Activated CD8-positive, alpha-beta T cell treated with anti-CD3 and anti-CD28 coated beads, Interleukin-2, amount 10 ng/mL, durations not matched to agents 7 days and 5 days (primary cell): ENCODE results near the gene MBD6. TPM values are rescaled to one million over a fixed set of nuclear protein-coding genes. Genes with fewer than 3 reads are reported as not detected.
"Not testable (repeated sequence)": the region's sequence is repeated elsewhere in the genome, so short reads cannot be mapped to it uniquely, and the experiment has no call there.

ENCODE experiments used
- ATAC-seq: fragments of 150-1000 bp; cut with Tn5 transposase; one replicate; pipeline ENCODE4 v1.10.0; 2021; ENCODE audit warnings: moderate library complexity
- CTCF ChIA-PET: fragments of 350-600 bp; sonication (Branson Sonifier 250); formaldehyde crosslinking; loops from one replicate; lab custom pipeline; 2021; ENCODE audit warnings: antibody characterized with exemption; lab: Charles Lee
- POLR2A ChIA-PET: fragments of 350-600 bp; sonication (Branson Sonifier 250); formaldehyde crosslinking; loops from one replicate; lab custom pipeline; 2021; ENCODE audit warnings: antibody characterized with exemption; lab: Charles Lee
- DNase-seq: peaks from one replicate; pipeline ENCODE4 v3.0.0-alpha.2; 2020
- H3K27ac Mint-ChIP-seq: one replicate; pipeline ENCODE4 v1.8.0; 2021; ENCODE audit warnings: mild to moderate bottlenecking, mixed read lengths
- H3K27me3 Mint-ChIP-seq: one replicate; pipeline ENCODE4 v1.8.0; 2021; ENCODE audit warnings: low read depth, mixed read lengths
- H3K36me3 Mint-ChIP-seq: one replicate; pipeline ENCODE4 v1.8.0; 2021; ENCODE audit warnings: low read depth, mixed read lengths
- H3K4me1 Mint-ChIP-seq: one replicate; pipeline ENCODE4 v1.8.0; 2021; ENCODE audit warnings: low read depth, mixed read lengths
- H3K4me3 Mint-ChIP-seq: one replicate; pipeline ENCODE4 v1.8.0; 2021; ENCODE audit warnings: mild to moderate bottlenecking, mixed read lengths
- H3K9me3 Mint-ChIP-seq: one replicate; pipeline ENCODE4 v1.8.0; 2022; ENCODE audit warnings: mixed read lengths; ENCODE audit not compliant: insufficient read depth
- total RNA-seq, 2 experiments: library from RNA; stranded (reverse); gene quantifications; one replicate each; pipeline ENCODE4 v1.2.3, GENCODE V29; 2021

Gene MBD6
- total RNA-seq, 2 experiments from 2014 or later, result 68.4 to 71.4 TPM

- Mint-ChIP-seq H3K27me3 (peaks cover 15% of the 10 kb centered on the region), H3K27ac (no peak overlapping the region), H3K9me3 (no peaks in the 10 kb centered on the region), H3K36me3 (no peaks in the 10 kb centered on the region), H3K4me3 (no peak overlapping the region), H3K4me1 (peaks cover 25% of the 10 kb centered on the region)
- ATAC-seq (no peak), DNase-seq (no peak)
- ChIA-PET CTCF (interaction anchor here (2.7 kb wide), 1 partner anchor 68 kb away, joined by 7 read pairs; no protein-coding TSS in a partner anchor), POLR2A (no interaction called here)
These were observed 29.1 kb downstream of the MBD6 start for GRCh38 chr12:57551637-57552305.

GRCh38 chr12:57552306-57552651 is 29.7 kb downstream of the MBD6 start:
- H3K27me3 Mint-ChIP-seq, result peaks cover 15% of the 10 kb centered on the region
- ChIA-PET POLR2A (no interaction called here), CTCF (interaction anchor here (1.7 to 2.7 kb wide), 2 partner anchors 68 to 96 kb away, joined by 3 to 7 read pairs; no protein-coding TSS in a partner anchor)
- H3K9me3 Mint-ChIP-seq, result no peaks in the 10 kb centered on the region
- no peak overlapping the region for H3K27ac Mint-ChIP-seq
- peaks cover 22% of the 10 kb centered on the region for H3K4me1 Mint-ChIP-seq
- no peaks in the 10 kb centered on the region for H3K36me3 Mint-ChIP-seq
- ATAC-seq (no peak), DNase-seq (no peak)
- H3K4me3 Mint-ChIP-seq, result no peak overlapping the region

GRCh38 chr12:57552835-57553313 is 30.2 kb downstream of the MBD6 start:
- no peak for ATAC-seq
- Mint-ChIP-seq H3K4me3 (no peak overlapping the region), H3K36me3 (no peaks in the 10 kb centered on the region), H3K27ac (no peak overlapping the region), H3K27me3 (peaks cover 15% of the 10 kb centered on the region), H3K9me3 (no peaks in the 10 kb centered on the region), H3K4me1 (peaks cover 18% of the 10 kb centered on the region)
- ChIA-PET POLR2A (interaction anchor here (0.8 kb wide), 1 partner anchor 26 kb away, joined by 3 read pairs; no protein-coding TSS in a partner anchor), CTCF (interaction anchor here (1.7 to 2.7 kb wide), 3 partner anchors 30 to 97 kb away, joined by 3 to 10 read pairs (median 7); no protein-coding TSS in a partner anchor)
- DNase-seq, result no peak

- peaks cover 17% of the 10 kb centered on the region for H3K4me1 Mint-ChIP-seq
- H3K36me3 Mint-ChIP-seq, result no peaks in the 10 kb centered on the region
- no peak overlapping the region for H3K27ac Mint-ChIP-seq
- ChIA-PET POLR2A (interaction anchor here (0.8 kb wide), 1 partner anchor 27 kb away, joined by 3 read pairs; no protein-coding TSS in a partner anchor), CTCF (interaction anchor here (1.7 to 2.7 kb wide), 3 partner anchors 30 to 98 kb away, joined by 3 to 10 read pairs (median 7); no protein-coding TSS in a partner anchor)
- ATAC-seq, result no peak
- peaks cover 14% of the 10 kb centered on the region for H3K27me3 Mint-ChIP-seq
- no peaks in the 10 kb centered on the region for H3K9me3 Mint-ChIP-seq
- no peak overlapping the region for H3K4me3 Mint-ChIP-seq
- DNase-seq, result no peak
These were observed 30.9 kb downstream of the MBD6 start for GRCh38 chr12:57553343-57554202.

- Mint-ChIP-seq H3K4me1 (peaks cover 12% of the 10 kb centered on the region), H3K27ac (no peak overlapping the region), H3K27me3 (peaks cover 6% of the 10 kb centered on the region), H3K9me3 (no peaks in the 10 kb centered on the region), H3K36me3 (no peaks in the 10 kb centered on the region), H3K4me3 (no peak overlapping the region)
- ChIA-PET POLR2A (no interaction called here), CTCF (interaction anchor here (0.7 to 2.1 kb wide), 2 partner anchors 29 to 51 kb away, joined by 3 to 10 read pairs; no protein-coding TSS in a partner anchor)
- ATAC-seq (no peak), DNase-seq (no peak)
These were observed 31.8 kb downstream of the MBD6 start for GRCh38 chr12:57554453-57554852.

GRCh38 chr12:57554897-57555296 is 32.3 kb downstream of the MBD6 start:
- H3K4me3 Mint-ChIP-seq, result no peak overlapping the region
- H3K36me3 Mint-ChIP-seq, result no peaks in the 10 kb centered on the region
- ATAC-seq (no peak), DNase-seq (no peak)
- no peak overlapping the region for H3K27ac Mint-ChIP-seq
- peaks cover 13% of the 10 kb centered on the region for H3K4me1 Mint-ChIP-seq
- no peaks in the 10 kb centered on the region for H3K9me3 Mint-ChIP-seq
- H3K27me3 Mint-ChIP-seq, result peaks cover 6% of the 10 kb centered on the region
- ChIA-PET POLR2A (no interaction called here), CTCF (interaction anchor here (0.7 to 2.1 kb wide), 3 partner anchors 28 to 99 kb away, joined by 3 to 10 read pairs (median 3); no protein-coding TSS in a partner anchor)

GRCh38 chr12:57558864-57559263 is 36.2 kb downstream of the MBD6 start:
- Mint-ChIP-seq H3K4me1 (peaks cover 8% of the 10 kb centered on the region), H3K36me3 (no peaks in the 10 kb centered on the region), H3K4me3 (no peak overlapping the region), H3K9me3 (no peaks in the 10 kb centered on the region), H3K27ac (no peak overlapping the region), H3K27me3 (peaks cover 9% of the 10 kb centered on the region)
- ChIA-PET POLR2A (no interaction called here), CTCF (no interaction called here)
- ATAC-seq (no peak), DNase-seq (no peak)

- Mint-ChIP-seq H3K36me3 (no peaks in the 10 kb centered on the region), H3K27ac (no peak overlapping the region), H3K9me3 (no peaks in the 10 kb centered on the region), H3K4me1 (peaks cover 8% of the 10 kb centered on the region), H3K27me3 (peaks cover 12% of the 10 kb centered on the region), H3K4me3 (no peak overlapping the region)
- ATAC-seq (no peak), DNase-seq (no peak)
- CTCF ChIA-PET, result interaction anchor here (0.8 kb wide), 1 partner anchor 23 kb away, joined by 3 read pairs; no protein-coding TSS in a partner anchor
- POLR2A ChIA-PET, result no interaction called here
These were observed 37.9 kb downstream of the MBD6 start for GRCh38 chr12:57560516-57560915.

- H3K36me3 Mint-ChIP-seq, H3K4me1 Mint-ChIP-seq, H3K4me3 Mint-ChIP-seq, H3K9me3 Mint-ChIP-seq, POLR2A ChIA-PET, DNase-seq, ATAC-seq, H3K27ac Mint-ChIP-seq: not testable (repeated sequence)
- CTCF ChIA-PET, result interaction anchor here (0.8 kb wide), 1 partner anchor 22 kb away, joined by 3 read pairs; no protein-coding TSS in a partner anchor
- peaks cover 12% of the 10 kb centered on the region for H3K27me3 Mint-ChIP-seq
These were observed 38.5 kb downstream of the MBD6 start for GRCh38 chr12:57561117-57561516.

- H3K4me3 Mint-ChIP-seq, result no peak overlapping the region
- ATAC-seq (no peak), DNase-seq (no peak)
- ChIA-PET POLR2A (interaction anchor here (0.9 kb wide), 1 partner anchor 17 kb away, joined by 3 read pairs; the partner anchor contains the start of gene DCTN2), CTCF (no interaction called here)
- H3K27ac Mint-ChIP-seq, result no peak overlapping the region
- H3K9me3 Mint-ChIP-seq, result no peaks in the 10 kb centered on the region
- no peaks in the 10 kb centered on the region for H3K36me3 Mint-ChIP-seq
- H3K4me1 Mint-ChIP-seq, result peaks cover 8% of the 10 kb centered on the region
- H3K27me3 Mint-ChIP-seq, result peaks cover 12% of the 10 kb centered on the region
These were observed 40.7 kb downstream of the MBD6 start for GRCh38 chr12:57563358-57563757.

GRCh38 chr12:57564178-57564740 is 41.6 kb downstream of the MBD6 start:
- ChIA-PET POLR2A (interaction anchor here (0.9 kb wide), 1 partner anchor 17 kb away, joined by 3 read pairs; the partner anchor contains the start of gene DCTN2), CTCF (no interaction called here)
- no peak for DNase-seq
- Mint-ChIP-seq H3K4me3 (no peak overlapping the region), H3K4me1 (peaks cover 8% of the 10 kb centered on the region), H3K27me3 (peaks cover 12% of the 10 kb centered on the region), H3K36me3 (no peaks in the 10 kb centered on the region), H3K9me3 (no peaks in the 10 kb centered on the region), H3K27ac (no peak overlapping the region)
- no peak for ATAC-seq
